GM12872 (cell line): ENCODE data around the gene FAM171A1.

Experiments used
- CTCF ChIP-seq: IDR thresholded peaks from 3 replicates; pipeline ENCODE4 v1.5.1; 2011; ENCODE audit warnings: low read depth, mild to moderate bottlenecking, low read length, moderate library complexity; ENCODE audit not compliant: insufficient read depth

The FAM171A1 gene

GRCh38 chr10:15310776-15311568, 60.1 kb downstream of the FAM171A1 start:
- no peak for TF ChIP-seq CTCF

GRCh38 chr10:15309221-15309620, 61.9 kb downstream of the FAM171A1 start:
- no peak for TF ChIP-seq CTCF

GRCh38 chr10:15306735-15307280, 64.3 kb downstream of the FAM171A1 start:
- no peak for TF ChIP-seq CTCF

GRCh38 chr10:15305634-15306033, 65.5 kb downstream of the FAM171A1 start:
- no peak for TF ChIP-seq CTCF

GRCh38 chr10:15305161-15305560, 65.9 kb downstream of the FAM171A1 start:
- TF ChIP-seq CTCF = no peak

GRCh38 chr10:15300697-15301096, 70.4 kb downstream of the FAM171A1 start:
- no peak for TF ChIP-seq CTCF

- no peak for TF ChIP-seq CTCF
Observed at GRCh38 chr10:15300145-15300544, 70.9 kb downstream of the FAM171A1 start.
